ENCODE measurements around the gene SLC25A47.
A peak's percentile ranks its signal among the peaks of the same experiment; 100 is the strongest.
"Not testable (repeated sequence)": the region's sequence is repeated elsewhere in the genome, so short reads cannot be mapped to it uniquely, and the experiment has no call there.

The SLC25A47 gene

GRCh38 chr14:100325231-100325632, 2.1 kb downstream of the SLC25A47 start:
- no peak for DNase-seq (ENCODE audit: low read depth)

GRCh38 chr14:100325958-100326357, 2.8 kb downstream of the SLC25A47 start:
- DNase-seq (ENCODE audit: low read depth) = no peak

GRCh38 chr14:100327128-100327527, 4.0 kb downstream of the SLC25A47 start:
- no peak for DNase-seq (ENCODE audit: low read depth)

- DNase-seq (ENCODE audit: low read depth) = no peak
Observed at GRCh38 chr14:100328495-100329163, 5.5 kb downstream of the SLC25A47 start.

GRCh38 chr14:100329233-100330006, 6.3 kb downstream of the SLC25A47 start:
- DNase-seq (ENCODE audit: low read depth) = no peak

GRCh38 chr14:100330007-100330344, 6.8 kb downstream of the SLC25A47 start:
- DNase-seq (ENCODE audit: low read depth) = no peak

GRCh38 chr14:100330388-100330931, 7.3 kb downstream of the SLC25A47 start:
- DNase-seq (ENCODE audit: low read depth) = no peak

GRCh38 chr14:100332071-100332639, 9.0 kb downstream of the SLC25A47 start:
- DNase-seq (ENCODE audit: low read depth) = no peak

- no peak for DNase-seq (ENCODE audit: low read depth)
Observed at GRCh38 chr14:100332797-100333196, 9.7 kb downstream of the SLC25A47 start.

GRCh38 chr14:100333311-100333710, 10.2 kb downstream of the SLC25A47 start:
- no peak for DNase-seq (ENCODE audit: low read depth)

- no peak for DNase-seq (ENCODE audit: low read depth)
Observed at GRCh38 chr14:100333827-100334226, 10.7 kb downstream of the SLC25A47 start.

- no peak for DNase-seq (ENCODE audit: low read depth)
Observed at GRCh38 chr14:100334904-100335303, 11.8 kb downstream of the SLC25A47 start.

GRCh38 chr14:100336618-100337530, 13.7 kb downstream of the SLC25A47 start:
- no peak for DNase-seq (ENCODE audit: low read depth)

GRCh38 chr14:100339766-100340422, 16.8 kb downstream of the SLC25A47 start:
- DNase-seq (ENCODE audit: low read depth) = no peak

GRCh38 chr14:100340423-100340813, 17.3 kb downstream of the SLC25A47 start:
- no peak for DNase-seq (ENCODE audit: low read depth)

GRCh38 chr14:100341301-100342031, 18.3 kb downstream of the SLC25A47 start:
- DNase-seq (ENCODE audit: low read depth) = peak; percentile 22

- DNase-seq (ENCODE audit: low read depth) = no peak
Observed at GRCh38 chr14:100342195-100342594, 19.1 kb downstream of the SLC25A47 start.

GRCh38 chr14:100342826-100343225, 19.7 kb downstream of the SLC25A47 start:
- not testable (repeated sequence) for DNase-seq (ENCODE audit: low read depth)

- not testable (repeated sequence) for DNase-seq (ENCODE audit: low read depth)
Observed at GRCh38 chr14:100344657-100345056, 21.5 kb downstream of the SLC25A47 start.

- no peak for DNase-seq (ENCODE audit: low read depth)
Observed at GRCh38 chr14:100345711-100346110, 22.6 kb downstream of the SLC25A47 start.

All from fibroblast of the conjunctiva (primary cell).